Naive thymus-derived CD8-positive, alpha-beta T cell (primary cell): ENCODE measurements around the gene GOLIM4. TPM values are rescaled to one million over a fixed set of nuclear protein-coding genes. Genes with fewer than 3 reads are reported as not detected.

Source experiments
- ATAC-seq, 2 donors: fragments of 150-1000 bp; cut with Tn5 transposase in 1 of 2; sonication (Bioruptor Pico), chemical (Tn5 transposase) in 1 of 2; 1 replicate in 1 of 2; 2 replicates in 1 of 2; pipeline ENCODE4 v1.10.0; 2021; ENCODE audit warnings: mild to moderate bottlenecking in 2 of 2, moderate library complexity in 2 of 2
- POLR2A ChIA-PET: fragments of 350-600 bp; sonication (Branson Sonifier 250); formaldehyde crosslinking; loops from one replicate; lab custom pipeline; 2021; ENCODE audit warnings: antibody characterized with exemption; lab: Charles Lee
- DNase-seq, 10 donors: peaks; one replicate each; pipeline versions ENCODE4 v3.0.0 to v3.0.0-alpha.2; 2020 to 2022
- H3K27ac Mint-ChIP-seq, 10 donors: one replicate each; pipeline ENCODE4 v1.8.0; 2020 to 2022; ENCODE audit warnings: mild to moderate bottlenecking in 10 of 10, mixed read lengths in 10 of 10, moderate library complexity in 4 of 10, inconsistent platforms in 1 of 10
- H3K27me3 Mint-ChIP-seq, 5 donors: one replicate each; pipeline ENCODE4 v1.8.0; 2021 to 2022; ENCODE audit warnings: mixed read lengths in 5 of 5
- H3K36me3 Mint-ChIP-seq, 3 donors: one replicate each; pipeline ENCODE4 v1.8.0; 2020 to 2022; ENCODE audit warnings: mixed read lengths in 3 of 3, mild to moderate bottlenecking in 2 of 3, inconsistent platforms in 1 of 3
- H3K4me1 Mint-ChIP-seq, 4 donors: one replicate each; pipeline ENCODE4 v1.8.0; 2021 to 2022; ENCODE audit warnings: mixed read lengths in 4 of 4
- H3K4me3 Mint-ChIP-seq, 10 donors: one replicate each; pipeline ENCODE4 v1.8.0; 2020 to 2022; ENCODE audit warnings: mild to moderate bottlenecking in 10 of 10, mixed read lengths in 10 of 10, moderate library complexity in 6 of 10, inconsistent platforms in 1 of 10
- H3K9me3 Mint-ChIP-seq, 9 donors: one replicate each; pipeline ENCODE4 v1.8.0; 2020 to 2022; ENCODE audit warnings: mixed read lengths in 9 of 9, mild to moderate bottlenecking in 3 of 9, inconsistent platforms in 1 of 9, moderate library complexity in 1 of 9
- polyA plus RNA-seq, 3 donors: library from polyadenylated mRNA; unstranded; fragments of 300-500 nt; fragmentation: Illumina TruSeq; gene quantifications; one replicate each; pipeline ENCODE4 v1.2.3, GENCODE V29; 2021
- total RNA-seq, 8 experiments: library from RNA in 2 of 8; stranded (reverse) in 2 of 8; gene quantifications; one replicate each; pipeline ENCODE4 v1.2.3 and lab custom pipeline; 2021 to 2026

The GOLIM4 gene
- total and polyA plus RNA-seq, 5 experiments from 2014 or later = 0.17 to 0.66 (median 0.25) TPM; not detected in 1

DNA sequence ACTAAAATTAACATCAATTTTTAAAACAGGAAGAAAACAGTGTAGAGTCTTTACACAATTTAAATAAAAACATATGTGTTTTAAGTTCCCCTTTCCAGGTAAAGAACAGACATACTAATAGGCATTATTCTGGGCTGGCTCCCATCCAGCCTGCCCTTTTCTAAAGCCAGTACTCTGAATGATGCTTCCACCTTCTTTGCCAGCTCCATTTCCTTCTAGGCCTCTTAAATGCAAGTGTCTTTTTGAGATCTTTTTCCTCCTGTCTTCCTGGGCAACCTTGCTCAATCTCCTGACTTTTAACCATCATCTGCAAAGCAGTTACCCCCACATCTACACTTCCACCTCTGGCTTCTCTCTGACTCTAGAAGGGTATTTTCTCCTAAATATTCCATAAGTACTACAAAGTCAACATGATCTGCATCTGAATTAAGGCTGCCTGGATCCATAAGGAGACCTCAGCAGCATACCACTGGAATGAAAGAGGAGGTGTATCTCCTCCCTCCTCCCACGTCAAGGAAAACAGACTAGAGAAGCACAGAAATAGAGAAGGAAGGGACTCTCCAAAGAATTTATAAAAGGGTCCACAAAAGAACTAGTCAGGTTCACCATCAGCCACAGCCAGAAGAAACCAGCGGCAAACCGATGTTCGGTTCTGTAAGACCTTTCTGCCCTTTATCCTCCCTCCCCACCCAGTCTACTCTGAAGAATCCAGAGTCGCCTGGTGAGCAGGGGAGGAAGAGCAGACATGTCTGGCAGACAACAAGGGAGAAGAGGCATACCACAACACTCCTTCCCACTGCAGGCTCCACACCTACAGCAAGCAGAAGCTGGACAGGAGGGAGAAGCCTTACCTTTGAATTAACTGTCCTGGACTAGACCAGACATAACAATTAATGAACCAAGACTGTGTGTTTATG, 47.1 kb downstream of the GOLIM4 start:
- Mint-ChIP-seq H3K4me3 (no peak overlapping the region), H3K27ac (no peak overlapping the region), H3K9me3 (no peaks in the 10 kb centered on the region), H3K4me1 (no peaks in the 10 kb centered on the region), H3K36me3 (no peaks in the 10 kb centered on the region), H3K27me3 (peaks cover 0 to 8% (median 4%) of the 10 kb centered on the region in 5 donors)
- POLR2A ChIA-PET = no interaction called here
- ATAC-seq = no peak
- DNase-seq = no peak

DNA sequence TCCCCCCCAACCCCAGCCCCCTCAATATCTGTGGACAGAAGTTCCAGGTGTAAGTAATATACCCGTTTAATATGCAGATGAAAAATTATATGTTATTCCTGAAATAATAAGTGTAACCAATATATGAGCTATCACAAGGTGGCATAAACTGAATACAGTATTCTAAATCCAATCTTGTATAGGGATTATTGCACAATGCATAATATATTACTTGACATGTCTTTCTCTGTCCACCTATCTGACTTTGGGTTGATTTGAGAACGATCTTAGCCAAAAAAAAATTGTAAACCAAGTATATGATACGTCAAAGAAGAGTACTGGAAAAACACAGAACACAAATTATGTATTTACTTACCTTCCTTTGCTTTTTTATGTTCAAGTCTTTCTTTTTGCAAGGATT, 47.8 kb downstream of the GOLIM4 start:
- Mint-ChIP-seq H3K4me3 (no peak overlapping the region), H3K27ac (no peak overlapping the region), H3K36me3 (no peaks in the 10 kb centered on the region), H3K9me3 (no peaks in the 10 kb centered on the region), H3K27me3 (peaks cover 0 to 8% (median 4%) of the 10 kb centered on the region in 5 donors), H3K4me1 (no peaks in the 10 kb centered on the region)
- POLR2A ChIA-PET = no interaction called here
- no peak for DNase-seq
- ATAC-seq = no peak

DNA sequence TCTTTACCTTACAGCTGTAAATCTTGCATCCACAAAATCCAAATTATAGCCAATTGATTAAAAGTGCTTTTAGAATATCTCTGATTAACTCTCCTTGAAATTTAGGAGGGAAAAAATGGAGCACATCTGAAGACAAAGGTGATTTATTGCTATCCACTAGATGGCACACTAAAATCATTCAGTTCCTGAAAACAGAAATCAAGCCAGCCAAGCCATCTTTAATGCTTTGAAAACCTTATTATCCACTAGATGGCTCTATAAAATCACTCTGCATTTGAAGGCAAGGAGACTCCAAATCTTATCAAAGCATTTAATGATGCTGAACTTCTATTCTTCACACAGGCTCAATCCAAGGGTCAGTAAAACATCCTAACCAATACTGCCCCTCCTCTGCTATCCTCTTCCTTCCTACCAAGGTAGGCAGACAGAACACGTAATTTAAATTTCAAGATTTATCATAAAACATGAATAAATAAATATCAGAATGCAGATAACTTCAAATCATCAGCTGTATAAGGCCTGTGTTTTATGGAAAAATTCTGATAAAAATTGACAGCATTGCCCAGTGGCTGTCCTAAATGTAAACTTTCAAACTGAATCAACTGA, 48.4 kb downstream of the GOLIM4 start:
- no peaks in the 10 kb centered on the region for H3K9me3 Mint-ChIP-seq
- ATAC-seq (peak; percentile 44 to 47), DNase-seq (peak in 3 of 10 donors; percentile 19 to 30 (median 23))
- H3K4me1 Mint-ChIP-seq = no peaks in the 10 kb centered on the region
- H3K36me3 Mint-ChIP-seq = no peaks in the 10 kb centered on the region
- peaks cover 0 to 8% (median 4%) of the 10 kb centered on the region in 5 donors for H3K27me3 Mint-ChIP-seq
- no peak overlapping the region for H3K27ac Mint-ChIP-seq
- no peak overlapping the region for H3K4me3 Mint-ChIP-seq
- POLR2A ChIA-PET = no interaction called here

DNA sequence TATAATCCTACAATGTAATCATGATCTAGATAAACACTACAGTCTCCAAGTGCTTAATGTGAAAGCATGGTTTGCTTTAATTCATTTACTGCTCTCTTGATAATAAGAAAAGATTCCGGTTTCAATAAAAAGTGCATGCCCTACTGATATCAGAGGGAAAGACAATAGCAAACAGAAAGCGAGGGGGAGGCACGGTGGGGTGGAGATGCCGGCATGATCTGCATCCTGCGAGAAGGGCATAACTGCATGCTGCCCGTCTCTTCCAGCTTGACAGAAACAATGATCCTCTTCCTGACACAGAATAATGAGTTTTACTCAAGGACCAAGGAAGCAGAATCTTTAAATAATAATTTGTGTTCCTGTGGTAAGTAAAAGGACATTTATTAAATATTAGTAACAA, 51.7 kb downstream of the GOLIM4 start:
- Mint-ChIP-seq H3K27me3 (peaks cover 0 to 5% (median 0%) of the 10 kb centered on the region in 5 donors), H3K27ac (no peak overlapping the region), H3K4me1 (no peaks in the 10 kb centered on the region), H3K36me3 (no peaks in the 10 kb centered on the region), H3K9me3 (no peaks in the 10 kb centered on the region), H3K4me3 (no peak overlapping the region)
- DNase-seq (no peak), ATAC-seq (no peak)
- POLR2A ChIA-PET = no interaction called here

DNA sequence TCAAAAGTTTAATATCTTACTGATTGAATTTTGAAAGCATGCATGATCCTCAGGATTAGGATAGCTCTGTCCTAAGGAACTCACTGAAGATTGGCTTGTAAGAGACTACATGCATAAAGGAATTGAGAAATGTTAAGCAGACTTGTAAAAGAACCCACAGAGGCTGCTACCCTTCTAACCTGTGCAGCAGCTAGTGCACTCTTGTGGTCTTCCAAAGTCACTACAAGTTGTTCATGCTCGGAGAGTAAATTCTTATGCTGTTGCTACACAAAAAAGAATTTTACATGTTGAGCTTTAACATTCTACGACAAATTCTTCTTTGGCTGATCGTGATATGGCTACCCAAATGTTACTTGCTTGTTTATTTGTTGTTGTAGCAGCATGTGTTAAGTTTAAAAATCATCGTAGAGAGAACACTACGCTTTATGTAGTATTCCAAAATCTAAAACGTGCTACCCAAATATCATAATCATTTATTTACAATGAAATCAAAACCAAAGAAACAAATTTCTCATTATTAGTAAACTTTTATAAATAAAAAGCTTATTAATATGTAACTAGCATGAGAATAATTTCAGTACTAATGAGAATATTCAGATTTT, 55.0 kb downstream of the GOLIM4 start:
- POLR2A ChIA-PET = no interaction called here
- Mint-ChIP-seq H3K27ac (no peak overlapping the region), H3K4me3 (no peak overlapping the region), H3K4me1 (no peaks in the 10 kb centered on the region), H3K9me3 (no peaks in the 10 kb centered on the region), H3K27me3 (peaks cover 0 to 4% (median 0%) of the 10 kb centered on the region in 5 donors), H3K36me3 (no peaks in the 10 kb centered on the region)
- DNase-seq (no peak), ATAC-seq (no peak)

DNA sequence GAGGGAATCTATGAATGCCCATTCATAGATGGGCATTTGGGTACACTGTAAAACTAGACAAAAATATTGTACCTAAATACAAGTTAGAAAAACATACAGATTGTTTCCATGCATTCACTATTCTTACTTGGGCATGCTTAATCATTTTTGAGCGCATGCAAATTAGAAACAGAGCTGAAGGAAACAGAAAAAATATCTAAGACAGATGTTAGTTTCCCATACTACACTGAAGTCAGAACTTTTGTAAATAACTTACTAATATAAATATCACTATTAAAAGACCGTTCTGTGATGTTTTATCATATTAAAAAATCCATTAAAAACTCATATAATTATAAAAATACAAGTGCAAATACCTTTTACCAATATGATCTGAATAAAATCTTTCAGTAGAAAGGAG, 58.7 kb downstream of the GOLIM4 start:
- Mint-ChIP-seq H3K27me3 (peaks cover 0 to 4% (median 0%) of the 10 kb centered on the region in 5 donors), H3K36me3 (no peaks in the 10 kb centered on the region), H3K4me1 (peaks cover 0 to 2% (median 0%) of the 10 kb centered on the region in 4 donors), H3K9me3 (no peaks in the 10 kb centered on the region), H3K27ac (no peak overlapping the region), H3K4me3 (no peak overlapping the region)
- ATAC-seq (no peak), DNase-seq (no peak)
- POLR2A ChIA-PET = no interaction called here

DNA sequence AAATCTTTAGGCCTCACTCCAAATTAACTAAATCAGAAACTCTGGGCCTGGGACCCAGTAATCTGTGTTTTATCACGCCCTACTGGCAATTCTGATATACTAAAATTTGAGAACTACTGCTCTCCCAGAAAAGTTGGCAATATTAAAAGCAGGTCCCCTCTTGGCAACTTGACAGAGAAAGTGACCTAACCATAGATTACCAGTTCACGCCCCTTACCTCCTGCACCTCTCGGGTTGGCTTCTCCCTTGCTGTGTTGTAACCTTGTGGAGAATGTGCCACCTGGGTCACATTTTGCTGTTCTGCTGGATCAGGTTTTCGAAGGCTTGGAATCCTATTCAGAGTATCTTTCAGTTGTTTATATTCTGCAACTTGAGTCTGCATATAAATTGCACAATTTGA, 59.1 kb downstream of the GOLIM4 start:
- peaks cover 0 to 4% (median 0%) of the 10 kb centered on the region in 5 donors for H3K27me3 Mint-ChIP-seq
- H3K27ac Mint-ChIP-seq = no peak overlapping the region
- POLR2A ChIA-PET = no interaction called here
- H3K4me1 Mint-ChIP-seq = peaks cover 0 to 2% (median 0%) of the 10 kb centered on the region in 4 donors
- H3K36me3 Mint-ChIP-seq = no peaks in the 10 kb centered on the region
- peaks cover 0 to 2% (median 0%) of the 10 kb centered on the region in 9 donors for H3K9me3 Mint-ChIP-seq
- DNase-seq = no peak
- no peak overlapping the region for H3K4me3 Mint-ChIP-seq
- ATAC-seq = no peak

DNA sequence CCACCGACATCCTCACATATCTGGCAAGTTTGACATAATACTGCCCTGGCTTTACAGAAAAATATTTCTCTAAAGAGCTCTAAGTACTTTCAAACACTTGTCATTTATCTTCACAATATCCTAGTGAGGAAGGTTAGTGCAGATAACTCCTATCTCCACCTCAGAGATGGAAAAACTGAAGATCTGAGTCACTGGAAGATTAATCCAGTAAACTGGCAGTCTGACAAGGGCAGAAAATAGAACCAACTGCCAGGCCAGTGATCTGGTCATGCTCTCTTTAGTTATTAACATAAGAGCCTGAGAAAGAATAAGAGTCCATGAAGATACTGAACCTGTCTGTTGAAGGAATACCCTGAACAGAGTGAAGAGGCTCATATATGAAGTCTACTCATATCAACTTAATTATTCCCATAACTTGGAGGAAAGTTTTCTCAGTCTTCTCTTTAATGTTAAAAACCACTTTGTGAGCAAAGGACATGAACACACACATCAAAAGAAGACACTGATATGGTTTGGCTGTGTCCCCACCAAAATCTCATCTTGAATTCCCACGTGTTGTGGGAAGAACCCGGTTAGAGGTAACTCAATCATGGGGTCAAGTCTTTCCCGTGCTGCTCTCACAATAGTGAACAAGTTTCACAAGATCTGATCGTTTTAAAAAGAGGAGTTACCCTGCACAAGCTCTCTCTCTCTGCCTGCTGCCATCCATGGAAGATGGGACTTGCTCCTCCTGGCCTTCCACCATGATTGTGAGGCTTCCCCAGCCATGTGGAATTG, 61.4 kb downstream of the GOLIM4 start:
- peaks cover 0 to 2% (median 0%) of the 10 kb centered on the region in 4 donors for H3K4me1 Mint-ChIP-seq
- H3K4me3 Mint-ChIP-seq = no peak overlapping the region
- ATAC-seq (no peak), DNase-seq (no peak)
- no peak overlapping the region for H3K27ac Mint-ChIP-seq
- POLR2A ChIA-PET = no interaction called here
- no peaks in the 10 kb centered on the region for H3K36me3 Mint-ChIP-seq
- H3K9me3 Mint-ChIP-seq = peaks cover 0 to 2% (median 0%) of the 10 kb centered on the region in 9 donors
- H3K27me3 Mint-ChIP-seq = peaks cover 0 to 4% (median 0%) of the 10 kb centered on the region in 5 donors

DNA sequence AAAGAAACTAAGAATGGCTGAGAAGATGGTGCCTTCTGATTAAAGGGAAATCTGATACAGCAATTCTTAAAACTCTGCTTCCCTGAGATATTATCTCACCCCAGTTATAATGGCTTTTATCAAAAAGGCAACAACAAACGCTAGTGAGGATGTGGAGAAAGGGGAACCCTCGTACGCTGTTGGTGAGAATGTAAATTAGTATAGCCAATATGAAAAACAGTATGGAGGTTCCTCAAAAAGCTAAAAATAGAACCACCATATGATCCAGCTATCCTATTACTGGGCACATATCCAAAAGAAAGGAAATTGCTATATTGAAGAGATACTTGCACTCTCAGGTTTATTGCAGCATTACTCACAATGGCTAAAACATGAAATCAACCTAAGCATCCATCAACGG, 65.1 kb downstream of the GOLIM4 start:
- Mint-ChIP-seq H3K36me3 (no peaks in the 10 kb centered on the region), H3K4me3 (no peak overlapping the region), H3K9me3 (peaks cover 0 to 2% (median 0%) of the 10 kb centered on the region in 9 donors), H3K27me3 (peaks cover 0 to 4% (median 0%) of the 10 kb centered on the region in 5 donors), H3K27ac (no peak overlapping the region), H3K4me1 (peaks cover 0 to 2% (median 0%) of the 10 kb centered on the region in 4 donors)
- no peak for ATAC-seq
- POLR2A ChIA-PET = no interaction called here
- DNase-seq = no peak

DNA sequence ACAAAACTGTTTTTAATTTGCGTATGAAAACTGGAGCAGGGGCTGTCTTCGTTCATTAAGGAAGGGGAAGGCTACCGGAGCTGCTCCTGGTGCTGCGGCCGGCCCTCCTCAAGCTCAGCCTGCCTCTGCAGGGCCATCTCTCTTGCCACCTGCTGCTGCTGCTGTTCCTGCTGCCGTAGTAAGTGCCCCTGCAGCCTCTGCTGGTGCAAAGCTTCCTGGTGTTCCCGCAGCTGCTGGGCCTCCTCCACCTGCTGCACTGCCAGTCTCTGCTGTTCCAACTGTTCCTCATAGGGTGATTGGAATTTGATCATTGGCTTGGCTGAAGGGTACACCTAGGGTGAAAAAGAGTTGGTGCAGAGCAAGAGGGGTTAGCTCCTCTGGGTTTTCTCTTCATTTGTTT, 66.0 kb downstream of the GOLIM4 start:
- peaks cover 1 to 5% (median 4%) of the 10 kb centered on the region in 4 donors for H3K4me1 Mint-ChIP-seq
- no peak overlapping the region for H3K4me3 Mint-ChIP-seq
- H3K36me3 Mint-ChIP-seq = no peaks in the 10 kb centered on the region
- POLR2A ChIA-PET = no interaction called here
- H3K27ac Mint-ChIP-seq = no peak overlapping the region
- H3K27me3 Mint-ChIP-seq = peaks cover 0 to 4% (median 0%) of the 10 kb centered on the region in 5 donors
- no peak for ATAC-seq
- DNase-seq = no peak
- peaks cover 0 to 2% (median 0%) of the 10 kb centered on the region in 9 donors for H3K9me3 Mint-ChIP-seq

DNA sequence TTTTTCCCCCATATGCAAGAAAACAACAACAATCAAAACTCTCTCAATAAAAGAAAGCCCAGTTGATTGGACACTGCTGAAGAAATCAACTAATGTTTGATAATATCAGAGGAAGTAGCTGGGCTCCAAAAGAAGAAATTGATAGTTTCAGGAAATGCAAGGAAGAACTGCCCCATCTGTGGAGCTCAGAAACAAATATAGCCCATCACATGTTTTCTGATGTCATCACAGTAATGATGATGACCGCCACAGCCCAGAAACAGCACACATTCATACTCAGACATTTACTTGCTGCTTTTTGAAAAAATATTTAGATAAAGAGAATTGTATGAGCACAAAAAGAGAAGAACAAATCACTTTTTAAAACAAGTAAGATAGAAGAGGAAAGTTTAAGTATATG, 67.6 kb downstream of the GOLIM4 start:
- peaks cover 0 to 4% (median 0%) of the 10 kb centered on the region in 5 donors for H3K27me3 Mint-ChIP-seq
- ATAC-seq (no peak), DNase-seq (no peak)
- peaks cover 5 to 13% (median 9%) of the 10 kb centered on the region in 4 donors for H3K4me1 Mint-ChIP-seq
- H3K9me3 Mint-ChIP-seq = peaks cover 0 to 2% (median 0%) of the 10 kb centered on the region in 9 donors
- no peak overlapping the region for H3K4me3 Mint-ChIP-seq
- no peaks in the 10 kb centered on the region for H3K36me3 Mint-ChIP-seq
- POLR2A ChIA-PET = no interaction called here
- H3K27ac Mint-ChIP-seq = no peak overlapping the region

DNA sequence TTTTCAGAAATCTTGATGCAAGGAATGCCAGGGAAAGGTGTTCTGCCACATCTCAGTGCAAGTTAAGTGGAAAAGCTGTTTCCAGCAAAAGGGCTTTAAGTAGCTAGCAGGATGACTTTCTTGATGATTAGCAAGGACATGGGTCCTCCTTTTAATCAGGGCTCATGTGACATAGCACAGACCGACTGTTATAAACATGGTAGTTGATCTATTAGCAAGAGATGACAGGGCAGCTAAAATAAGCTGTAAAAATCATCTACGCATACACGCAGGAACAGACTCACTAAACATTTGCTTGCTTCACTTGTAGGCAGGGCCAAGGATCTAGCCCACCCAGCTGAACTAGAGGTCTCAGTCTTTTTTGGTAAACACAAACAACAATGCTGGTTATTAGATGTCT, 69.0 kb downstream of the GOLIM4 start:
- POLR2A ChIA-PET = no interaction called here
- ATAC-seq = no peak
- Mint-ChIP-seq H3K9me3 (peaks cover 0 to 2% (median 0%) of the 10 kb centered on the region in 9 donors), H3K36me3 (no peaks in the 10 kb centered on the region), H3K4me1 (peaks cover 4 to 13% (median 9%) of the 10 kb centered on the region in 4 donors), H3K4me3 (no peak overlapping the region), H3K27me3 (no peaks in the 10 kb centered on the region), H3K27ac (no peak overlapping the region)
- no peak for DNase-seq
